Psoas muscle (tissue), 8 donors: ENCODE measurements around the gene ISLR. TPM values are rescaled to one million over a fixed set of nuclear protein-coding genes. Genes with fewer than 3 reads are reported as not detected.
A peak's percentile ranks its signal among the peaks of the same experiment; 100 is the strongest.

Experiments
- ATAC-seq, 4 donors: fragments of 200-7000 bp; cut with Tn5 transposase; one replicate each; pipeline ENCODE4 v1.9.1; 2020; ENCODE audit warnings: moderate library complexity in 3 of 4, mild to moderate bottlenecking in 2 of 4
- DNase-seq, 2 donors: peaks; one replicate each; pipeline ENCODE4 v3.0.0-alpha.2; 2020
- H3K27ac ChIP-seq: fragments of 200-600 bp; one replicate; pipeline ENCODE4 v1.8.0; 2022
- H3K27me3 ChIP-seq, 3 donors: fragments of 200-600 bp in 1 of 3; one replicate each; pipeline versions ENCODE4 v1.6.1 to v1.8.0; 2013 to 2022; ENCODE audit warnings: low read length in 2 of 3, mild to moderate bottlenecking in 2 of 3, moderate library complexity in 1 of 3; ENCODE audit not compliant: insufficient read depth in 3 of 3
- H3K36me3 ChIP-seq, 2 donors: fragments of 200-600 bp in 1 of 2; one replicate each; pipeline versions ENCODE4 v1.6.1 to v1.8.0; 2013 to 2022; ENCODE audit warnings: low read depth in 1 of 2, mild to moderate bottlenecking in 1 of 2, moderate library complexity in 1 of 2; ENCODE audit not compliant: insufficient read depth in 1 of 2
- H3K4me1 ChIP-seq: fragments of 200-600 bp; one replicate; pipeline ENCODE4 v1.8.0; 2022
- H3K4me3 ChIP-seq: fragments of 200-600 bp; one replicate; pipeline ENCODE4 v1.8.0; 2022; ENCODE audit warnings: mild to moderate bottlenecking
- H3K9me3 ChIP-seq: fragments of 200-600 bp; one replicate; pipeline ENCODE4 v1.8.0; 2022
- CTCF ChIP-seq: fragments of 200-600 bp; IDR thresholded peaks from one replicate; pipeline ENCODE4 v1.8.0; 2022; ENCODE audit warnings: antibody characterized with exemption
- WGBS, 3 donors: extraction: QIAGEN DNeasy Blood & Tissue Kit; methylation state at CpG; one replicate each; pipeline versions ENCODE4 v1.1.6 to v1.1.7; 2013; 5-methylcytosine and 5-hydroxymethylcytosine counted together
- intact Hi-C, 2 donors: fragments of 100-400 bp; cut with DNase I; formaldehyde crosslinking; loops; one replicate each; pipeline versions ENCODE4 v1.11.0 to v1.14.2; 2022
- polyA plus RNA-seq, 3 donors: library from polyadenylated mRNA; stranded (reverse); fragments of 200-250 nt; gene quantifications; one replicate each; pipeline ENCODE4 v1.2.3, GENCODE V29; 2013
- total RNA-seq, 4 donors: library from RNA; stranded (reverse); fragmentation: NEBNext Ultra II Directional in 2 of 4; extraction: Animal tissue kit (Norgen Biotek cat#: 25700) in 2 of 4; gene quantifications; one replicate each; pipeline versions ENCODE4 v1.2.1 to v1.2.4, GENCODE V29; 2021 to 2023
- donor health status: healthy with polysubstance abuse.
- donor health status: DM: no; HTN: no; CAD: no; lungs with moderate emphysema.
- donor health status: Bipolar disorder and iron deficiency.
- donor health status: healthy.
- donor health status: DM: yes; HTN: yes; CAD: no.
- donor health status: DM: no; HTN: no; CAD: no.
- donor health status: DM: no; HTN: no; CAD: no.
- donor health status: DM: yes; HTN: yes; CAD: no.

ISLR gene
- total and polyA plus RNA-seq, 7 donors = 2.6 to 18.0 (median 4.1) TPM

- intact Hi-C loops = no loop called here
These were observed 43.4 kb downstream of the ISLR start for GRCh38 chr15:74216949-74217348.

GRCh38 chr15:74217907-74218885 lies 44.7 kb downstream of the ISLR start:
- Histone ChIP-seq H3K9me3 (no peaks in the 10 kb centered on the region), H3K27ac (no peak overlapping the region), H3K36me3 (no peaks in the 10 kb centered on the region), H3K27me3 (peaks cover 0 to 10% (median 3%) of the 10 kb centered on the region in 3 donors), H3K4me1 (no peaks in the 10 kb centered on the region), H3K4me3 (no peak overlapping the region)
- no peak for TF ChIP-seq CTCF
- WGBS, 3 donors = 84 to 85% (median 84%) methylated on average over 16 of the region's 16 CpGs
- DNase-seq = no peak
- intact Hi-C loops = no loop called here
- no peak for ATAC-seq

More at GRCh38 chr15:74216949-74217348, 43.4 kb downstream of the ISLR start:
- 82 to 90% (median 86%) methylated on average over 3 of the region's 3 CpGs for WGBS, 3 donors
- Histone ChIP-seq H3K4me1 (no peaks in the 10 kb centered on the region), H3K4me3 (no peak overlapping the region), H3K27me3 (peaks cover 0 to 7% (median 3%) of the 10 kb centered on the region in 3 donors), H3K27ac (no peak overlapping the region), H3K9me3 (no peaks in the 10 kb centered on the region), H3K36me3 (no peaks in the 10 kb centered on the region)
- no peak for TF ChIP-seq CTCF
- no peak for ATAC-seq
- no peak for DNase-seq

GRCh38 chr15:74220475-74221248 lies 47.2 kb downstream of the ISLR start:
- peaks cover 0 to 22% (median 3%) of the 10 kb centered on the region in 3 donors for H3K27me3 ChIP-seq
- H3K4me3 ChIP-seq = no peak overlapping the region
- WGBS, 3 donors = 42 to 48% (median 42%) methylated on average over 11 of the region's 11 CpGs
- ATAC-seq (no peak), DNase-seq (no peak)
- H3K4me1 ChIP-seq = no peaks in the 10 kb centered on the region
- intact Hi-C loops = no loop called here
- no peaks in the 10 kb centered on the region for H3K9me3 ChIP-seq
- no peaks in the 10 kb centered on the region for H3K36me3 ChIP-seq
- no peak overlapping the region for H3K27ac ChIP-seq
- no peak for TF ChIP-seq CTCF

- H3K36me3 ChIP-seq = no peaks in the 10 kb centered on the region
- WGBS, 3 donors = 29 to 41% (median 38%) methylated on average over 12 of the region's 12 CpGs
- no peaks in the 10 kb centered on the region for H3K4me1 ChIP-seq
- intact Hi-C loops = no loop called here
- DNase-seq (no peak), ATAC-seq (peak in 1 of 4 donors; percentile 26)
- no peak for TF ChIP-seq CTCF
- no peak overlapping the region for H3K4me3 ChIP-seq
- no peak overlapping the region for H3K27ac ChIP-seq
- no peaks in the 10 kb centered on the region for H3K9me3 ChIP-seq
- H3K27me3 ChIP-seq = peaks cover 0 to 27% (median 5%) of the 10 kb centered on the region in 3 donors
These were observed 48.1 kb downstream of the ISLR start for GRCh38 chr15:74221399-74222239.
